ENCODE results near the gene RALBP1.

GRCh38 chr18:9466127-9466526 is 9.2 kb upstream of the RALBP1 start:
- TF ChIP-seq POU5F1 (IDR thresholded peaks at IDR 0.05; ENCODE audit: low read depth, low read length) (no peak), HDAC2 (IDR thresholded peaks at IDR 0.05; ENCODE audit: borderline replicate concordance in 1 of 2, low read depth in 2 of 2, low read length in 2 of 2) (no peak), CTCF (IDR thresholded peaks at IDR 0.05; ENCODE audit: control extremely low read depth in 1 of 3, insufficient read depth in 1 of 3, low read depth in 1 of 3, low read length in 3 of 3) (no peak), POLR2AphosphoS5 (IDR thresholded peaks at IDR 0.05; ENCODE audit: low read depth, low read length) (no peak), JUN (IDR thresholded peaks at IDR 0.05; ENCODE audit: low read depth, low read length) (no peak), POLR2A (IDR thresholded peaks at IDR 0.05; ENCODE audit: control extremely low read depth in 1 of 2, low read depth in 2 of 2, low read length in 2 of 2) (no peak)

Data from H1 (cell line).